DND-41 (cell line): ENCODE results near the gene RC3H1.

Experiments
- EZH2 ChIP-seq: IDR thresholded peaks from 3 replicates; pipeline ENCODE4 v1.6.1; 2012; ENCODE audit warnings: borderline replicate concordance, low read depth, mild to moderate bottlenecking, moderate library complexity, low read length, inconsistent platforms; ENCODE audit not compliant: severe bottlenecking
- TF ChIP-seq, protein P1 (sequence below): IDR thresholded peaks from 2 replicates; pipeline ENCODE4 v1.5.1; 2012; ENCODE audit warnings: borderline replicate concordance, low read length, moderate library complexity, mild to moderate bottlenecking; ENCODE audit not compliant: poor library complexity, severe bottlenecking; ENCODE audit errors: extremely low read depth

DNA sequence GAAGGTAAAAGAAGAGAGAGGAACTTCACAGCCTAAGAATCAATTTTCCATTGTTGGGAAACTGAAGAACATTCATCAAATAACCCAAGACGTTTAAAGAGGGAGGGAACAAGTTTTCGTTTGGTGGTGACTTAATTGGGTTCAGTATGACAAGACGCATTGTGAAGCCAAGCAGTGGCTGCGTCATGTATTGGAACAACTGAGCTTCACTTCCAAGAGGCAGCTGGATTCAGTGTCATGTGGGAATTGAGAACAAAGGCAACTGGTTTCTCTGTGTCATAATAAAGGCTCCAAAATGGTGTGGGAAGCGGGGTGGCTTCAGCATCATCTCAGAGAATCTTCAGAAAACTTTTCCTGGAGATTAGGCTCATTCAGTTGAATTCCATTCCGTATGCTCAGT lies 29.8 kb upstream of the RC3H1 start:
- TF ChIP-seq, protein P1, sequence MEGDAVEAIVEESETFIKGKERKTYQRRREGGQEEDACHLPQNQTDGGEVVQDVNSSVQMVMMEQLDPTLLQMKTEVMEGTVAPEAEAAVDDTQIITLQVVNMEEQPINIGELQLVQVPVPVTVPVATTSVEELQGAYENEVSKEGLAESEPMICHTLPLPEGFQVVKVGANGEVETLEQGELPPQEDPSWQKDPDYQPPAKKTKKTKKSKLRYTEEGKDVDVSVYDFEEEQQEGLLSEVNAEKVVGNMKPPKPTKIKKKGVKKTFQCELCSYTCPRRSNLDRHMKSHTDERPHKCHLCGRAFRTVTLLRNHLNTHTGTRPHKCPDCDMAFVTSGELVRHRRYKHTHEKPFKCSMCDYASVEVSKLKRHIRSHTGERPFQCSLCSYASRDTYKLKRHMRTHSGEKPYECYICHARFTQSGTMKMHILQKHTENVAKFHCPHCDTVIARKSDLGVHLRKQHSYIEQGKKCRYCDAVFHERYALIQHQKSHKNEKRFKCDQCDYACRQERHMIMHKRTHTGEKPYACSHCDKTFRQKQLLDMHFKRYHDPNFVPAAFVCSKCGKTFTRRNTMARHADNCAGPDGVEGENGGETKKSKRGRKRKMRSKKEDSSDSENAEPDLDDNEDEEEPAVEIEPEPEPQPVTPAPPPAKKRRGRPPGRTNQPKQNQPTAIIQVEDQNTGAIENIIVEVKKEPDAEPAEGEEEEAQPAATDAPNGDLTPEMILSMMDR: no peak
- no peak for TF ChIP-seq EZH2
